ENCODE data around the gene FNDC11.

The FNDC11 gene

GRCh38 chr20:63546256-63546955, 7.6 kb upstream of the FNDC11 start:
- Histone ChIP-seq H3K4me1 (ENCODE audit: control insufficient read depth in 1 of 2, insufficient read depth in 1 of 2, low read depth in 1 of 2, low read length in 1 of 2) (no peaks in the 10 kb centered on the region), H3K9me3 (no peaks in the 10 kb centered on the region), H3K27me3 (peaks cover 85% of the 10 kb centered on the region), H3K4me3 (ENCODE audit: low read depth in 1 of 2, low read length in 1 of 2) (no peak overlapping the region), H3K36me3 (no peaks in the 10 kb centered on the region), H3K27ac (no peak overlapping the region)
- no peak for TF ChIP-seq CTCF (IDR thresholded peaks at IDR 0.05)

- Histone ChIP-seq H3K27me3 (peaks cover 92% of the 10 kb centered on the region), H3K4me3 (ENCODE audit: low read depth in 1 of 2, low read length in 1 of 2) (no peak overlapping the region), H3K9me3 (no peaks in the 10 kb centered on the region), H3K4me1 (ENCODE audit: control insufficient read depth in 1 of 2, insufficient read depth in 1 of 2, low read depth in 1 of 2, low read length in 1 of 2) (no peaks in the 10 kb centered on the region), H3K36me3 (no peaks in the 10 kb centered on the region), H3K27ac (no peak overlapping the region)
- TF ChIP-seq CTCF (IDR thresholded peaks at IDR 0.05): no peak
Measured at GRCh38 chr20:63546956-63547724, 6.8 kb upstream of the FNDC11 start.

GRCh38 chr20:63547725-63548480, 6.1 kb upstream of the FNDC11 start, which contains the start of gene SRMS:
TSS of gene SRMS (minus strand) at chr20:63547749. CDS start at chr20:63547463, 286 bp downstream.
- no peak for TF ChIP-seq CTCF (IDR thresholded peaks at IDR 0.05)
- Histone ChIP-seq H3K9me3 (no peaks in the 10 kb centered on the region), H3K27me3 (peaks cover 96% of the 10 kb centered on the region), H3K36me3 (no peaks in the 10 kb centered on the region), H3K27ac (no peak within 1 kb of the TSS), H3K4me3 (ENCODE audit: low read depth in 1 of 2, low read length in 1 of 2) (no peak within 1 kb of the TSS), H3K4me1 (ENCODE audit: control insufficient read depth in 1 of 2, insufficient read depth in 1 of 2, low read depth in 1 of 2, low read length in 1 of 2) (peaks cover 1% of the 10 kb centered on the region in 2 experiments)

- no peak overlapping the region for H3K27ac ChIP-seq
- peaks cover 4 to 7% of the 10 kb centered on the region in 2 experiments for H3K4me1 ChIP-seq (ENCODE audit: control insufficient read depth in 1 of 2, insufficient read depth in 1 of 2, low read depth in 1 of 2, low read length in 1 of 2)
- peaks cover 96% of the 10 kb centered on the region for H3K27me3 ChIP-seq
- no peaks in the 10 kb centered on the region for H3K9me3 ChIP-seq
- H3K4me3 ChIP-seq (ENCODE audit: low read depth in 1 of 2, low read length in 1 of 2): no peak overlapping the region
- TF ChIP-seq CTCF (IDR thresholded peaks at IDR 0.05): no peak
- no peaks in the 10 kb centered on the region for H3K36me3 ChIP-seq
Measured at GRCh38 chr20:63548542-63548941, 5.4 kb upstream of the FNDC11 start.

GRCh38 chr20:63549019-63549418, 4.9 kb upstream of the FNDC11 start:
- Histone ChIP-seq H3K27ac (no peak overlapping the region), H3K4me1 (ENCODE audit: control insufficient read depth in 1 of 2, insufficient read depth in 1 of 2, low read depth in 1 of 2, low read length in 1 of 2) (peaks cover 4 to 12% of the 10 kb centered on the region in 2 experiments), H3K36me3 (no peaks in the 10 kb centered on the region), H3K9me3 (no peaks in the 10 kb centered on the region), H3K27me3 (peaks cover 100% of the 10 kb centered on the region), H3K4me3 (ENCODE audit: low read depth in 1 of 2, low read length in 1 of 2) (no peak overlapping the region)
- no peak for TF ChIP-seq CTCF (IDR thresholded peaks at IDR 0.05)

Data from neutrophil (primary cell).